IMR-90 (cell line): ENCODE measurements around the gene ZFP36. TPM values are rescaled to one million over a fixed set of nuclear protein-coding genes. Genes with fewer than 3 reads are reported as not detected.

Experiments
- ATAC-seq: fragments of 200-7000 bp; cut with Tn5 transposase; 2 replicates; pipeline ENCODE4 v1.9.1; 2020; ENCODE audit warnings: low read depth, mild to moderate bottlenecking, moderate library complexity
- BruUV-seq: library from RNA; stranded (reverse); fragments of 400-500 nt; replicated peaks from 2 replicates; lab custom pipeline; 2021; lab: Mats Ljungman, UMichigan
- CTCF ChIA-PET: fragments of 300-600 bp; formaldehyde crosslinking; extraction: SDS; loops from one replicate; lab custom pipeline; 2021; ENCODE audit warnings: antibody characterized with exemption; lab: Yijun Ruan, JAX
- POLR2A ChIA-PET: fragments of 300-600 bp; sonication (Branson Sonifier 250); formaldehyde crosslinking; loops from one replicate; lab custom pipeline; 2022; ENCODE audit warnings: antibody characterized with exemption; ENCODE audit not compliant: unreplicated experiment; lab: Charles Lee
- DNase-seq: peaks from one replicate; pipeline ENCODE4 v3.0.0; 2013
- H2AFZ ChIP-seq: replicated peaks from 2 replicates; pipeline ENCODE3; 2013; ENCODE audit warnings: low read length, mild to moderate bottlenecking; ENCODE audit not compliant: poor library complexity
- H2AK5ac ChIP-seq: 2 replicates; pipeline ENCODE4 v1.6.1; 2013; ENCODE audit warnings: low read depth, low read length, inconsistent platforms
- H2AK9ac ChIP-seq: replicated peaks from 2 replicates; pipeline ENCODE3; 2013; ENCODE audit warnings: mild to moderate bottlenecking, low read depth, low read length, moderate library complexity; ENCODE audit not compliant: poor library complexity
- H2BK120ac ChIP-seq: 2 replicates; pipeline ENCODE4 v1.6.1; 2013; ENCODE audit warnings: low read depth, low read length, inconsistent platforms
- H2BK15ac ChIP-seq: 3 replicates; pipeline ENCODE4 v1.6.1; 2013; ENCODE audit warnings: low read depth, low read length, inconsistent platforms
- H2BK20ac ChIP-seq: 2 replicates; pipeline ENCODE4 v1.6.1; 2013; ENCODE audit warnings: low read depth, mild to moderate bottlenecking, inconsistent platforms, low read length, moderate library complexity
- H2BK5ac ChIP-seq: 2 replicates; pipeline ENCODE4 v1.6.1; 2013; ENCODE audit warnings: mild to moderate bottlenecking, low read depth, low read length, inconsistent platforms; ENCODE audit not compliant: poor library complexity, severe bottlenecking
- H3K14ac ChIP-seq: replicated peaks from 2 replicates; pipeline ENCODE4 v1.6.1; 2013; ENCODE audit warnings: low read depth, low read length, inconsistent platforms
- H3K18ac ChIP-seq: 2 replicates; pipeline ENCODE4 v1.6.1; 2013; ENCODE audit warnings: low read depth, low read length, control low read depth
- H3K23ac ChIP-seq: 2 replicates; pipeline ENCODE4 v1.6.1; 2013; ENCODE audit warnings: low read depth, low read length, inconsistent platforms
- H3K27ac ChIP-seq: 2 replicates; pipeline ENCODE4 v1.5.1; 2013; ENCODE audit warnings: mild to moderate bottlenecking, control low read depth, low read length; ENCODE audit not compliant: insufficient read depth
- H3K27me3 ChIP-seq: 2 replicates; pipeline ENCODE4 v1.6.1; 2013; ENCODE audit warnings: low read length; ENCODE audit not compliant: control insufficient read depth, insufficient read depth
- H3K36me3 ChIP-seq: 2 replicates; pipeline ENCODE4 v1.6.1; 2013; ENCODE audit warnings: low read length, mixed read lengths; ENCODE audit not compliant: control insufficient read depth, insufficient read depth
- H3K4ac ChIP-seq: 2 replicates; pipeline ENCODE4 v1.6.1; 2013; ENCODE audit warnings: low read depth, low read length, inconsistent platforms
- H3K4me1 ChIP-seq: 2 replicates; pipeline ENCODE4 v1.6.1; 2013; ENCODE audit warnings: low read length, mixed read lengths; ENCODE audit not compliant: control insufficient read depth, insufficient read depth
- H3K4me2 ChIP-seq: 2 replicates; pipeline ENCODE4 v1.6.1; 2013; ENCODE audit warnings: low read depth, mild to moderate bottlenecking, control low read depth, low read length, moderate library complexity
- H3K4me3 ChIP-seq: 2 replicates; pipeline ENCODE4 v1.5.1; 2013; ENCODE audit warnings: low read depth, mild to moderate bottlenecking, control low read depth, low read length, moderate library complexity; ENCODE audit not compliant: insufficient read depth
- H3K56ac ChIP-seq: 2 replicates; pipeline ENCODE4 v1.6.1; 2013; ENCODE audit warnings: low read length, inconsistent platforms; ENCODE audit not compliant: insufficient read depth; ENCODE audit errors: extremely low read depth
- H3K79me1 ChIP-seq, 2 experiments: 2 replicates each; pipeline ENCODE4 v1.6.1; 2013; ENCODE audit warnings: low read length in 2 of 2, inconsistent platforms in 1 of 2, low read depth in 1 of 2
- H3K9ac ChIP-seq: 2 replicates; pipeline ENCODE4 v1.6.1; 2013; ENCODE audit warnings: low read depth, low read length, control low read depth
- H3K9me1 ChIP-seq: 2 replicates; pipeline ENCODE4 v1.6.1; 2013; ENCODE audit warnings: low read length, inconsistent platforms; ENCODE audit not compliant: insufficient read depth
- H3K9me3 ChIP-seq: 2 replicates; pipeline ENCODE4 v1.6.1; 2013; ENCODE audit warnings: low read length; ENCODE audit not compliant: control insufficient read depth, insufficient read depth
- H4K20me1 ChIP-seq: 2 replicates; pipeline ENCODE4 v1.6.1; 2013; ENCODE audit warnings: low read length, inconsistent platforms; ENCODE audit not compliant: insufficient read depth
- H4K5ac ChIP-seq: 2 replicates; pipeline ENCODE4 v1.6.1; 2013; ENCODE audit warnings: mild to moderate bottlenecking, low read depth, low read length, control low read depth
- H4K8ac ChIP-seq, 2 experiments: 2 replicates each; pipeline ENCODE4 v1.6.1; 2013; ENCODE audit warnings: low read depth in 2 of 2, low read length in 2 of 2, control low read depth in 1 of 2, inconsistent platforms in 1 of 2
- H4K91ac ChIP-seq: 2 replicates; pipeline ENCODE4 v1.6.1; 2013; ENCODE audit warnings: low read depth, low read length, inconsistent platforms; ENCODE audit not compliant: insufficient read depth
- BHLHE40 ChIP-seq: fragments of 150-350 bp; IDR thresholded peaks from 2 replicates; pipeline ENCODE4 v1.6.1; 2016; ENCODE audit warnings: mild to moderate bottlenecking, low read depth, low read length
- POLR2A ChIP-seq: IDR thresholded peaks from 2 replicates; pipeline ENCODE4 v1.6.1; 2012; ENCODE audit warnings: mild to moderate bottlenecking, low read depth, low read length
- SMC3 ChIP-seq: fragments of 150-350 bp; IDR thresholded peaks from 2 replicates; pipeline ENCODE4 v1.6.1; 2016; ENCODE audit warnings: low read depth, mild to moderate bottlenecking, antibody characterized with exemption, low read length, moderate library complexity
- WGBS, 2 experiments: methylation state at CpG; one replicate each; pipeline versions ENCODE4 v1.1.5 to v1.1.7; 2013; ENCODE audit warnings: missing lambda C conversion rate in 2 of 2; ENCODE audit not compliant: insufficient read length in 1 of 2; ENCODE audit errors: extremely low coverage in 2 of 2; 5-methylcytosine and 5-hydroxymethylcytosine counted together
- dilution Hi-C: fragments of 300-500 bp; cut with HindIII; formaldehyde crosslinking; loops from one replicate; pipeline ENCODE4 v1.14.3; 2018; ENCODE audit warnings: low sequenced_read_pairs; ENCODE audit not compliant: unreplicated experiment
- in situ Hi-C: fragments of 300-500 bp; cut with MboI; formaldehyde crosslinking; loops from 3 replicates; pipeline ENCODE4 v1.14.3; 2019; ENCODE audit warnings: low sequenced_read_pairs, inconsistent platforms, mixed read lengths
- intact Hi-C: fragments of 100-400 bp; cut with micrococcal nuclease; formaldehyde crosslinking; loops from 2 replicates; pipeline ENCODE4 v1.10.0; 2022
- polyA plus RNA-seq, 3 experiments: library from polyadenylated mRNA; depleted of rRNA; stranded (reverse); fragments of >200 nt; gene quantifications; 2 replicates each; pipeline ENCODE4 v1.2.3, GENCODE V29; 2012; ENCODE audit warnings: low replicate concordance in 1 of 3
- total RNA-seq: library from RNA; depleted of rRNA; stranded (reverse); fragments of >200 nt; gene quantifications from 2 replicates; pipeline ENCODE4 v1.2.3, GENCODE V29; 2012

Gene ZFP36
- total and polyA plus RNA-seq, 2 of the 4 experiments (the other 2 are of a cell fraction): 1.4 to 45.0 TPM

- H2AFZ ChIP-seq: no peak overlapping the region
- no peak overlapping the region for H3K18ac ChIP-seq
- H3K4me1 ChIP-seq: no peaks in the 10 kb centered on the region
- H3K79me1 ChIP-seq: peaks cover 0 to 23% of the 10 kb centered on the region in 2 experiments; a peak in 3 of 4 replicates
- no peak overlapping the region for H3K56ac ChIP-seq
- no peak overlapping the region for H3K14ac ChIP-seq
- no peak overlapping the region for H3K4me3 ChIP-seq
- H3K27me3 ChIP-seq: no peaks in the 10 kb centered on the region
- H3K23ac ChIP-seq: no peak overlapping the region
- H2BK20ac ChIP-seq: no peak overlapping the region
- no peak for ATAC-seq
- in situ Hi-C loops (no loop called here), dilution Hi-C loops (no loop called here), intact Hi-C loops (no loop called here)
- DNase-seq: no peak
- H4K5ac ChIP-seq: no peak overlapping the region
- no peak overlapping the region for H2BK5ac ChIP-seq
- H3K4ac ChIP-seq: no peak overlapping the region
- TF ChIP-seq BHLHE40: no peak
- TF ChIP-seq POLR2A: no peak
- TF ChIP-seq SMC3: no peak
- no peak overlapping the region for H2BK120ac ChIP-seq
- BruUV-seq: no TSS peak
- H2AK9ac ChIP-seq: no peak overlapping the region
- H2AK5ac ChIP-seq: no peak overlapping the region
- no peak overlapping the region for H3K4me2 ChIP-seq
- H4K91ac ChIP-seq: no peak overlapping the region
- ChIA-PET CTCF (no interaction called here), POLR2A (no interaction called here)
- H3K9ac ChIP-seq: no peak overlapping the region
- no peaks in the 10 kb centered on the region for H3K9me3 ChIP-seq
- H3K36me3 ChIP-seq: peaks cover 83% of the 10 kb centered on the region
- no peak overlapping the region for H2BK15ac ChIP-seq
- H3K9me1 ChIP-seq: peaks cover 4% of the 10 kb centered on the region; the same call in 1 of the 2 replicates
- no peak overlapping the region for H3K27ac ChIP-seq
- H4K8ac ChIP-seq: no peak overlapping the region
- WGBS, 2 experiments: 76% methylated on average over 5 of the region's 17 CpGs; no CpG with 5 or more reads in 1 of the 2 experiments
- peaks cover 4% of the 10 kb centered on the region for H4K20me1 ChIP-seq
Measured at GRCh38 chr19:39380521-39381502, 25.8 kb upstream of the ZFP36 start.
